NCI-H1417 treated with DMSO at 0.1 percent for 48 hours (cell line): ENCODE results near the gene SLC35G6.
A peak's percentile ranks its signal among the peaks of the same experiment; 100 is the strongest.
"Not testable (repeated sequence)": the region's sequence is repeated elsewhere in the genome, so short reads cannot be mapped to it uniquely, and the experiment has no call there.

Source experiments
- DNase-seq: peaks from one replicate; lab custom pipeline; 2025; lab: John Stamatoyannopoulos, UW

SLC35G6 gene

GRCh38 chr17:7479213-7480088 lies 1.8 kb upstream of the SLC35G6 start, which contains the start of gene ZBTB4:
ZBTB4 (minus strand) TSS chr17:7479631; CDS start chr17:7466801, 12,830 bp downstream.
- DNase-seq, result no peak

- no peak for DNase-seq
These were observed 1.2 kb upstream of the SLC35G6 start for GRCh38 chr17:7480089-7480384.

GRCh38 chr17:7481842-7482741 lies 846 bp downstream of the SLC35G6 start:
- DNase-seq, result not testable (repeated sequence)

- DNase-seq, result not testable (repeated sequence)
These were observed 1.5 kb downstream of the SLC35G6 start for GRCh38 chr17:7482742-7483088.

GRCh38 chr17:7483255-7484066 lies 2.2 kb downstream of the SLC35G6 start:
- peak; percentile 87 for DNase-seq

GRCh38 chr17:7484067-7484918 lies 3.0 kb downstream of the SLC35G6 start, which contains the start of gene POLR2A:
POLR2A (plus strand) TSS chr17:7484366.
- peak; percentile 87 for DNase-seq

GRCh38 chr17:7484919-7485377 lies 3.7 kb downstream of the SLC35G6 start:
- DNase-seq, result no peak

GRCh38 chr17:7486181-7486580 lies 4.9 kb downstream of the SLC35G6 start:
- no peak for DNase-seq

GRCh38 chr17:7490144-7490543 lies 8.9 kb downstream of the SLC35G6 start:
- no peak for DNase-seq

GRCh38 chr17:7491583-7491982 lies 10.3 kb downstream of the SLC35G6 start:
- no peak for DNase-seq

GRCh38 chr17:7493941-7494340 lies 12.7 kb downstream of the SLC35G6 start:
- DNase-seq, result no peak

GRCh38 chr17:7495906-7496434 lies 14.7 kb downstream of the SLC35G6 start:
- DNase-seq, result no peak

GRCh38 chr17:7496470-7497183 lies 15.4 kb downstream of the SLC35G6 start:
- DNase-seq, result no peak

GRCh38 chr17:7497228-7497627 lies 16.0 kb downstream of the SLC35G6 start:
- no peak for DNase-seq

- no peak for DNase-seq
These were observed 16.4 kb downstream of the SLC35G6 start for GRCh38 chr17:7497636-7498035.

- DNase-seq, result no peak
These were observed 17.9 kb downstream of the SLC35G6 start for GRCh38 chr17:7499161-7499560.

GRCh38 chr17:7501729-7502128 lies 20.5 kb downstream of the SLC35G6 start:
- no peak for DNase-seq

- no peak for DNase-seq
These were observed 21.1 kb downstream of the SLC35G6 start for GRCh38 chr17:7502171-7502847.

GRCh38 chr17:7502987-7503386 lies 21.7 kb downstream of the SLC35G6 start:
- DNase-seq, result no peak

- no peak for DNase-seq
These were observed 22.3 kb downstream of the SLC35G6 start for GRCh38 chr17:7503521-7503920.
